GM12874 (cell line): ENCODE results near the gene TTC39C.

Experiments
- CTCF ChIP-seq: IDR thresholded peaks from 2 replicates; pipeline ENCODE4 v1.5.1; 2011; ENCODE audit warnings: low read depth, mild to moderate bottlenecking, control low read depth, low read length, moderate library complexity; ENCODE audit not compliant: insufficient read depth

Gene TTC39C

GRCh38 chr18:24138789-24139616 is 124.4 kb downstream of the TTC39C start, which contains the start of gene CABYR:
Gene CABYR, plus strand, starts transcription at chr18:24139062. Its CDS starts 4,053 bp downstream, at chr18:24143115.
- no peak for TF ChIP-seq CTCF

- no peak for TF ChIP-seq CTCF
These were observed 126.1 kb downstream of the TTC39C start for GRCh38 chr18:24140697-24141096.

GRCh38 chr18:24142376-24142775 is 127.8 kb downstream of the TTC39C start:
- TF ChIP-seq CTCF: no peak

GRCh38 chr18:24153397-24153796 is 138.8 kb downstream of the TTC39C start:
- no peak for TF ChIP-seq CTCF

GRCh38 chr18:24157855-24158254 is 143.3 kb downstream of the TTC39C start:
- TF ChIP-seq CTCF: no peak

- TF ChIP-seq CTCF: no peak
These were observed 145.5 kb downstream of the TTC39C start for GRCh38 chr18:24160086-24160485.

- no peak for TF ChIP-seq CTCF
These were observed 146.8 kb downstream of the TTC39C start for GRCh38 chr18:24161304-24161703.
